A172 (cell line): ENCODE results near the gene GPR68. TPM values are rescaled to one million over a fixed set of nuclear protein-coding genes. Genes with fewer than 3 reads are reported as not detected.
"Not testable (repeated sequence)": the region's sequence is repeated elsewhere in the genome, so short reads cannot be mapped to it uniquely, and the experiment has no call there.

Source experiments
- DNase-seq: peaks from one replicate; pipeline ENCODE4 v3.0.0-alpha.2; 2015; ENCODE audit warnings: low spot score
- total RNA-seq: library from RNA; depleted of rRNA; stranded (reverse); fragments of >200 nt; shearing (Covaris generic); gene quantifications from 2 replicates; pipeline ENCODE4 v1.2.3, GENCODE V29; 2014; rRNA removed

The GPR68 gene
- total RNA-seq, 1 experiment from 2014 or later, result 0.98 TPM

DNA sequence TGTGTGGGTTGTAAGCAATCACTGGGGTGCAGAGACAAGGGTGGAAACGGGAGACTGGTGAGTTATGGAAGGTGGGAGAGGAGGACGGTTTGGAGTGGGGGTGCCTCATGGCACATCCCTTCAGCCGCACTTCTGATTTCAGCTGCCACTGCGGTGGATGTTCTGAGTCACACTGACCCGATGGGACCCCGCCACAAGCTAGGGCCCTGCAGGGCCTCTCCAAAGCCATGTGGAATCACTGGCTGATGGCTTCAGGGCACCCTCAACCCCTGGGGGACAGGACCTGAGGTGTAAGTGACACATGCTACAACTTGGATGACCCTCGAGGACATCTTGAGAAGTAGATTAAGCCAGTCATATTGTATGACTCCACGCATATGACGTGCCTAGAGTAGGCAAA lies 53.7 kb downstream of the GPR68 start:
- no peak for DNase-seq

DNA sequence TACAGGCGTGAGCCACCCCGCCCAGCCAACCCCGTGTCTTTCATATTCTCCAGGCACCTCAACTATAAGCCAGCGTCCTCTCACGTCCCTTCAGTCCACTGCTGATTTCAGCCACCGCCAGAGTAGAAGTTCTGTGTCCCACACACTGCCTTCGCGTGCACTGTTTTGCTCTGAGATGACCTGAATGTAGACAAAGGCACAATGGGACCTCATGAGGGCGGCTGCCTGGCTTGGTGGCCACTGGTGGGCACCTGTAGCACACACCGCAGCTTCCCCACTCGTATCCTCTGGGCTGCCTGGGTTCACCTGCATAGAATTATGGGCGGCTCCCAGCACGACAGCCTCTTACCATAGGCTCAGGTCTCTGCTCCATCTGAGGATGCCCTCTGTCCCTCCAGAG lies 57.2 kb downstream of the GPR68 start:
- no peak for DNase-seq

DNA sequence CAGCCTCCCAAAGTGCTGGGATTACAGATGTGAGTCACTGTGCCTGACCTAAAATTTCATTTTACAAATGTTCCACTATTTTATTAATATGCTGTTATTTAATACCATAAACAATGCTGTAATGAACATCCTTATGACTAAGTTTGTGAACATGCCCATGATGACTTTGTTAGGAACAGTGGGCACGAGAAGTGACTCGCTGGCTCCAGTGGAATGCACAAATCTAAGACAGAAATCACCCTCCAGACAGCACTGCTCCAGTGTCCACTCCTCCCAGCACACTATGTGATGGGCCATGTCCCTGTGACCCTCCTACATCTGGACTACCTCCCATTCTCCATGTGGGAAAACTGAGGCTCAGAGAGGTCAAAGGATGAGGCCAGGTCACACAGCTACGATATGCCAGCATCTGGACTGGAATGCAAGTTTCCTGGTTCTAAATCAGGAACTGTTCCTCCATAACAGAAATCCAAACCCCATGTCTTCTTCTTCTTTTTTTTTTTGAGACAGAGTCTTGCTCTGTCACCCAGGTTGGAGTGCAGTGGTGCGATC lies 57.9 kb downstream of the GPR68 start:
- no peak for DNase-seq

DNA sequence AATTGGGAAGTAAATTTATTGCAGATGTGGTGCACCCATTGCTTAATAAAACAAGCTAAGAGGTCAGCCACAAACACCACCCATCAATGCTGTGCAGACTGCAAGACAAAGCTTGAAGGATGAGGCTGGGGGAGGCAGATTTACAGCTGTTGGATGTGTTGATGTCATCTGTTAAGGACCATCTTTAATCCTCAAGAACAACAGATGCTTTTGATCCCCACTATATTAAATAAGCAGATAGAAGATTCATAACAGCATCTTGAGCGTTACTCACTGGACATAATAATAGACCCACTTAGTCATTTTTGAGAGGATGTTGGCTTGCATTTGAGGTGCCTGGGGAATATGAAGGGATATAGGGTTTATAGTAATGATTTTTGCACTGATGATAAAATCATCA lies 58.8 kb downstream of the GPR68 start:
- no peak for DNase-seq

DNA sequence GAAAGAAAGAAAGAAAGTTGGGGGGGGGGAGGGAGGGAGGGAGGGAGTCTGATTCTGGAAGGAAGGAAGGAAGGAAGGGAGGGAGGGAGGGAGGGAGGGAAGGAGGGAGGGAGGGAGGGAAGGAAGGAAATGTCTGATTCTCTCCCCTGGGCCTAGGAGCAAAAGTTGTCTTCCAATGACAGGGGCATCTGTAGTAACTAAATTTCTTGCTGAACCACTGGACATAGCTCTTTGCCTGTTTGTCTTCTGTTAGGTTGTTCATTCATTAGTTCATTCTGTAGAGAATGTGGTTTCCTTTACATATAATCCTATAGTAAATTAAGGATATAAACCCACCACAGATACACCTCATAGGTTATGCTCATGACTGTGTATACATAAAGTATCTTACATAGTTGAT lies 59.9 kb downstream of the GPR68 start:
- DNase-seq, result no peak

DNA sequence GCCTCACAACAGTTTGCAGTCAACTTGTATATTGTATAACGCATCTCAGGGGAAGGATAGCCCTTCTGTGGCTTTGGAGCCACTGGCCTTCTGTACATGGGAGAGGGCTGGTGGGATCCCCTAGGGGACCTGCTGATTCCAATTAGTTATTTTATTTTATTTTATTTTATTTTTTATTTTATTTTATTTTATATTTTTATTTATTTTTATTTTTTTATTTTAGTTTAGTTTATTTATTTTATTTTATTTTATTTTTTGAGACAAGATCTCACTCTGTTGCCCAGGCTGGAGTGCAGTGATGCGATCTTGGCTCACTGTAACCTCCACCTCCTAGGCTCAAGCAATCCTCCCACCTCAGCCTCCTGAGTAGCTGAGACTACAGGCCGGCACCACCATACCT lies 61.8 kb downstream of the GPR68 start:
- DNase-seq, result not testable (repeated sequence)

Other genes with a start within 250 kb of the GPR68 start
- 5.8 and 8.8 TPM in 2 replicates for gene RPS6KA5, start 184.1 kb downstream of the GPR68 start, total RNA-seq
- 28.7 and 31.7 TPM in 2 replicates for gene DGLUCY, start 130.6 kb downstream of the GPR68 start, total RNA-seq
- 2.5 and 4.7 TPM in 2 replicates for gene CCDC88C, start 173.1 kb upstream of the GPR68 start, total RNA-seq